ENCODE measurements around the gene IL24.

DNA sequence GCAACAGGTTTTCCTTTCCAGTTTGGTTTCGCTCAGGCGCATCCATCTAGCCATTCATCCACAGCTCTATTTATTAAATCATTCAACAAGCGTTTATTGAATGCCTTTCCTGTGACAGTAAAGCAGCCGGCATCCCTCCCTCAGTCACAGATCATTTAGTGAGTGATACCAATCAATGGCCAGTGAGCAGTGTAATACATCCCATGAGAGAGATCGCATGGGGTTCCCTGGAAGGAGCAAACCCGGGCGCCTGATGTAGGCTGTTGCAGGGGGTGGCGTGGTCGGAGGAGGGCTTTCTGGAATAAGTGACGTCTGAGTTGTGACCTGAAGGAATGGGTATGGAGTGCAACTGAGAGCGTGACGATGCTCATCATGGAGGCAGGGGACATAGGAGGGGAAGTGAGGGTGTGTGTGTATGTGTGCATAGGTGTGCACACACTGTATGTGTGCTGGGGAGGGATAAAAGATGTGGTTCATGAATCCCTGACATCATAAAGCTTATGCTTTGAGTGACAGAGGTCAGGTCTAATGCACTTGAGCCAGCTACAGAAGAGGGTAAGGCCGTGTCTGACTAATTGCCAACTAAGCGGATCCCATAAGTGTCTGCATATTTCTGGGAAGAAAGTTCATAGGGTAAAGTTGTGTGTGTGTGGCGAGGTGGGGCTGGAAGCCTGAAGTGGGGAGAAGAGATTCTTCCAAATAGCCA is 17.9 kb downstream of the IL24 start:
- TF ChIP-seq CTCF (IDR thresholded peaks at IDR 0.05) (no peak), EP300 (IDR thresholded peaks at IDR 0.05) (no peak)
